Peyer's patch (tissue), 4 donors: ENCODE measurements around the gene ZC3H18.

Source experiments
- CTCF ChIP-seq, 6 experiments: fragments of 450-650 bp in 4 of 6; fragments of 200-600 bp in 2 of 6; sonication (generic) in 1 of 6; IDR thresholded peaks; one replicate each; pipeline ENCODE4 v1.5.1; 2017 to 2019; ENCODE audit warnings: antibody characterized with exemption in 6 of 6, mild to moderate bottlenecking in 3 of 6, moderate library complexity in 1 of 6
- POLR2A ChIP-seq, 2 donors: fragments of 450-650 bp; IDR thresholded peaks; one replicate each; pipeline ENCODE4 v1.5.1; 2017; ENCODE audit warnings: antibody characterized with exemption in 2 of 2, mild to moderate bottlenecking in 2 of 2, moderate library complexity in 2 of 2

GRCh38 chr16:88614818-88615580 lies 44.8 kb downstream of the ZC3H18 start:
- no peak for TF ChIP-seq CTCF (IDR thresholded peaks at IDR 0.05)
- TF ChIP-seq POLR2A (IDR thresholded peaks at IDR 0.05), result no peak
